GM19397 (cell line): ENCODE measurements around the gene GPR161.
A peak's percentile ranks its signal among the peaks of the same experiment; 100 is the strongest.
"Not testable (repeated sequence)": the region's sequence is repeated elsewhere in the genome, so short reads cannot be mapped to it uniquely, and the experiment has no call there.

Experiments used
- ATAC-seq: cut with Tn5 transposase; IDR thresholded peaks from one replicate; pipeline ENCODE4 v1.9.1; 2021; ENCODE audit warnings: mild to moderate bottlenecking, moderate library complexity; ENCODE audit not compliant: unreplicated experiment

Gene GPR161

GRCh38 chr1:168089326-168089978 lies 47.3 kb downstream of the GPR161 start:
- ATAC-seq = no peak

GRCh38 chr1:168088511-168089325 lies 48.0 kb downstream of the GPR161 start:
- ATAC-seq = no peak

- no peak for ATAC-seq
Observed at GRCh38 chr1:168087696-168088095, 49.0 kb downstream of the GPR161 start.

GRCh38 chr1:168086438-168086837 lies 50.3 kb downstream of the GPR161 start:
- no peak for ATAC-seq

- ATAC-seq = no peak
Observed at GRCh38 chr1:168085401-168085872, 51.3 kb downstream of the GPR161 start.

GRCh38 chr1:168084396-168085231 lies 52.1 kb downstream of the GPR161 start:
- ATAC-seq = no peak

GRCh38 chr1:168083456-168084325 lies 53.0 kb downstream of the GPR161 start:
- no peak for ATAC-seq

- peak; percentile 83 for ATAC-seq
Observed at GRCh38 chr1:168082008-168082876, 54.5 kb downstream of the GPR161 start.

GRCh38 chr1:168081373-168082007 lies 55.2 kb downstream of the GPR161 start:
- no peak for ATAC-seq

GRCh38 chr1:168079761-168080160 lies 57.0 kb downstream of the GPR161 start:
- no peak for ATAC-seq

GRCh38 chr1:168069384-168069783 lies 67.3 kb downstream of the GPR161 start:
- no peak for ATAC-seq

GRCh38 chr1:168065506-168065905 lies 71.2 kb downstream of the GPR161 start:
- no peak for ATAC-seq

GRCh38 chr1:168064216-168064615 lies 72.5 kb downstream of the GPR161 start:
- no peak for ATAC-seq

GRCh38 chr1:168057921-168058320 lies 78.8 kb downstream of the GPR161 start:
- ATAC-seq = no peak

GRCh38 chr1:168057355-168057754 lies 79.4 kb downstream of the GPR161 start:
- no peak for ATAC-seq

GRCh38 chr1:168056152-168056551 lies 80.6 kb downstream of the GPR161 start:
- ATAC-seq = not testable (repeated sequence)

GRCh38 chr1:168054117-168054516 lies 82.6 kb downstream of the GPR161 start:
- ATAC-seq = no peak

GRCh38 chr1:168053681-168054080 lies 83.0 kb downstream of the GPR161 start:
- no peak for ATAC-seq

- ATAC-seq = no peak
Observed at GRCh38 chr1:168050880-168051279, 85.8 kb downstream of the GPR161 start.
